H4 (cell line): ENCODE measurements around the gene TECPR2. TPM values are rescaled to one million over a fixed set of nuclear protein-coding genes. Genes with fewer than 3 reads are reported as not detected.

Source experiments
- total RNA-seq: library from RNA; depleted of rRNA; stranded (reverse); fragments of >200 nt; shearing (Covaris generic); gene quantifications from 2 replicates; pipeline ENCODE4 v1.2.3, GENCODE V29; 2014; rRNA removed

TECPR2 gene
- total RNA-seq, 1 experiment from 2014 or later = 3.6 TPM

Other genes starting within 250 kb of the TECPR2 start
- 10.7 and 20.3 TPM in 2 replicates for gene WDR20, start 223.0 kb upstream of the TECPR2 start, total RNA-seq
- 1.6 and 2.0 TPM in 2 replicates for gene MOK, start 57.8 kb upstream of the TECPR2 start, total RNA-seq
- gene ZNF839, start 43.2 kb upstream of the TECPR2 start, total RNA-seq = 2.7 and 5.0 TPM in 2 replicates
- gene CINP, start 51 bp upstream of the TECPR2 start, total RNA-seq = 24.4 and 51.8 TPM in 2 replicates
- gene ANKRD9, start 146.8 kb downstream of the TECPR2 start, total RNA-seq = 4.4 and 8.7 TPM in 2 replicates
- gene RCOR1, start 229.7 kb downstream of the TECPR2 start, total RNA-seq = 8.7 and 32.9 TPM in 2 replicates